Measurements from ENCODE around the gene CALCOCO1.

Gene CALCOCO1

GRCh38 chr12:53701518-53702264 lies 25.6 kb downstream of the CALCOCO1 start:
- Histone ChIP-seq H3K4me2 (ENCODE audit: low read length) (no peak overlapping the region), H3K9me3 (ENCODE audit: control insufficient read depth, insufficient read depth, low read length) (no peaks in the 10 kb centered on the region), H3K4me1 (ENCODE audit: control insufficient read depth, low read length) (peaks cover 9% of the 10 kb centered on the region), H4K20me1 (ENCODE audit: control insufficient read depth, insufficient read depth, low read depth, low read length) (no peaks in the 10 kb centered on the region), H3K9me2 (replicated peaks; ENCODE audit: control insufficient read depth, low read length) (no peaks in the 10 kb centered on the region), H3K4me3 (ENCODE audit: low read length) (no peak overlapping the region), H3F3A (ENCODE audit: control insufficient read depth, insufficient read depth) (no peaks in the 10 kb centered on the region), H3K36me3 (ENCODE audit: control insufficient read depth, low read length) (no peaks in the 10 kb centered on the region), H3K79me2 (ENCODE audit: control insufficient read depth, low read length) (no peaks in the 10 kb centered on the region), H3K27me3 (ENCODE audit: control insufficient read depth, low read length) (peaks cover 73% of the 10 kb centered on the region), H3K27ac (ENCODE audit: low read depth, low read length) (no peak overlapping the region)
- TF ChIP-seq, protein P1, sequence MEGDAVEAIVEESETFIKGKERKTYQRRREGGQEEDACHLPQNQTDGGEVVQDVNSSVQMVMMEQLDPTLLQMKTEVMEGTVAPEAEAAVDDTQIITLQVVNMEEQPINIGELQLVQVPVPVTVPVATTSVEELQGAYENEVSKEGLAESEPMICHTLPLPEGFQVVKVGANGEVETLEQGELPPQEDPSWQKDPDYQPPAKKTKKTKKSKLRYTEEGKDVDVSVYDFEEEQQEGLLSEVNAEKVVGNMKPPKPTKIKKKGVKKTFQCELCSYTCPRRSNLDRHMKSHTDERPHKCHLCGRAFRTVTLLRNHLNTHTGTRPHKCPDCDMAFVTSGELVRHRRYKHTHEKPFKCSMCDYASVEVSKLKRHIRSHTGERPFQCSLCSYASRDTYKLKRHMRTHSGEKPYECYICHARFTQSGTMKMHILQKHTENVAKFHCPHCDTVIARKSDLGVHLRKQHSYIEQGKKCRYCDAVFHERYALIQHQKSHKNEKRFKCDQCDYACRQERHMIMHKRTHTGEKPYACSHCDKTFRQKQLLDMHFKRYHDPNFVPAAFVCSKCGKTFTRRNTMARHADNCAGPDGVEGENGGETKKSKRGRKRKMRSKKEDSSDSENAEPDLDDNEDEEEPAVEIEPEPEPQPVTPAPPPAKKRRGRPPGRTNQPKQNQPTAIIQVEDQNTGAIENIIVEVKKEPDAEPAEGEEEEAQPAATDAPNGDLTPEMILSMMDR (IDR thresholded peaks at IDR 0.05; ENCODE audit: low read depth, low read length, poor library complexity, severe bottlenecking) = peak; percentile 91
- no peak for TF ChIP-seq EZH2phosphoT487 (IDR thresholded peaks at IDR 0.05; ENCODE audit: borderline replicate concordance, low read length)

GRCh38 chr12:53700567-53700966 lies 26.7 kb downstream of the CALCOCO1 start:
- TF ChIP-seq EZH2phosphoT487 (IDR thresholded peaks at IDR 0.05; ENCODE audit: borderline replicate concordance, low read length) = no peak
- TF ChIP-seq, protein P1 (IDR thresholded peaks at IDR 0.05; ENCODE audit: low read depth, low read length, poor library complexity, severe bottlenecking) = no peak
- Histone ChIP-seq H3K27me3 (ENCODE audit: control insufficient read depth, low read length) (peaks cover 75% of the 10 kb centered on the region), H3K4me3 (ENCODE audit: low read length) (no peak overlapping the region), H3K9me3 (ENCODE audit: control insufficient read depth, insufficient read depth, low read length) (no peaks in the 10 kb centered on the region), H3K79me2 (ENCODE audit: control insufficient read depth, low read length) (no peaks in the 10 kb centered on the region), H3K9me2 (replicated peaks; ENCODE audit: control insufficient read depth, low read length) (no peaks in the 10 kb centered on the region), H4K20me1 (ENCODE audit: control insufficient read depth, insufficient read depth, low read depth, low read length) (no peaks in the 10 kb centered on the region), H3K4me1 (ENCODE audit: control insufficient read depth, low read length) (peaks cover 20% of the 10 kb centered on the region), H3F3A (ENCODE audit: control insufficient read depth, insufficient read depth) (no peaks in the 10 kb centered on the region), H3K27ac (ENCODE audit: low read depth, low read length) (no peak overlapping the region), H3K36me3 (ENCODE audit: control insufficient read depth, low read length) (no peaks in the 10 kb centered on the region), H3K4me2 (ENCODE audit: low read length) (no peak overlapping the region)

GRCh38 chr12:53699678-53700025 lies 27.6 kb downstream of the CALCOCO1 start:
- Histone ChIP-seq H3K79me2 (ENCODE audit: control insufficient read depth, low read length) (no peaks in the 10 kb centered on the region), H3K27me3 (ENCODE audit: control insufficient read depth, low read length) (peaks cover 80% of the 10 kb centered on the region), H3K27ac (ENCODE audit: low read depth, low read length) (no peak overlapping the region), H3K4me2 (ENCODE audit: low read length) (no peak overlapping the region), H3K4me3 (ENCODE audit: low read length) (no peak overlapping the region), H3F3A (ENCODE audit: control insufficient read depth, insufficient read depth) (no peaks in the 10 kb centered on the region), H3K4me1 (ENCODE audit: control insufficient read depth, low read length) (peaks cover 25% of the 10 kb centered on the region), H3K36me3 (ENCODE audit: control insufficient read depth, low read length) (no peaks in the 10 kb centered on the region), H3K9me2 (replicated peaks; ENCODE audit: control insufficient read depth, low read length) (no peaks in the 10 kb centered on the region), H4K20me1 (ENCODE audit: control insufficient read depth, insufficient read depth, low read depth, low read length) (no peaks in the 10 kb centered on the region), H3K9me3 (ENCODE audit: control insufficient read depth, insufficient read depth, low read length) (no peaks in the 10 kb centered on the region)
- TF ChIP-seq EZH2phosphoT487 (IDR thresholded peaks at IDR 0.05; ENCODE audit: borderline replicate concordance, low read length) = no peak
- TF ChIP-seq, protein P1 (IDR thresholded peaks at IDR 0.05; ENCODE audit: low read depth, low read length, poor library complexity, severe bottlenecking) = no peak
